HFFc6 (cell line): ENCODE data around the gene PTPMT1. TPM values are rescaled to one million over a fixed set of nuclear protein-coding genes. Genes with fewer than 3 reads are reported as not detected.

Source experiments
- DNase-seq: peaks from one replicate; pipeline ENCODE4 v3.0.0-alpha.2; 2018
- H3K27ac Mint-ChIP-seq: 2 replicates; pipeline ENCODE4 v1.8.0; 2020; ENCODE audit warnings: mild to moderate bottlenecking, mixed read lengths
- H3K27me3 Mint-ChIP-seq: 2 replicates; pipeline ENCODE4 v1.8.0; 2021; ENCODE audit warnings: mild to moderate bottlenecking, moderate library complexity, mixed read lengths; ENCODE audit not compliant: insufficient read depth
- H3K36me3 Mint-ChIP-seq: 2 replicates; pipeline ENCODE4 v1.8.0; 2021; ENCODE audit warnings: low read depth, mixed read lengths
- H3K4me1 Mint-ChIP-seq: 2 replicates; pipeline ENCODE4 v1.8.0; 2020; ENCODE audit warnings: low read depth, mixed read lengths
- H3K4me3 Mint-ChIP-seq: 2 replicates; pipeline ENCODE4 v1.8.0; 2020; ENCODE audit warnings: mild to moderate bottlenecking, moderate library complexity, mixed read lengths
- H3K9me3 Mint-ChIP-seq: 2 replicates; pipeline ENCODE4 v1.8.0; 2020; ENCODE audit warnings: mild to moderate bottlenecking, mixed read lengths
- CTCF ChIP-seq: fragments of 200-600 bp; sonication (generic); IDR thresholded peaks from 2 replicates; pipeline ENCODE4 v1.5.0; 2021; ENCODE audit warnings: antibody characterized with exemption, mild to moderate bottlenecking
- total RNA-seq, 6 experiments: library from RNA; stranded (reverse); fragmentation: NEBNext Ultra II Directional; extraction: Animal tissue kit (Norgen Biotek cat#: 25700); gene quantifications; 2 replicates in 1 of 6; 3 replicates in 5 of 6; pipeline ENCODE4 v1.2.3, GENCODE V29; 2021

Gene PTPMT1
- total RNA-seq, 6 experiments from 2014 or later, result 51.8 to 64.2 (median 54.5) TPM

- TF ChIP-seq CTCF, result no peak
- Mint-ChIP-seq H3K9me3 (no peaks in the 10 kb centered on the region), H3K36me3 (no peaks in the 10 kb centered on the region), H3K4me1 (peaks cover 34% of the 10 kb centered on the region), H3K27me3 (peaks cover 5% of the 10 kb centered on the region), H3K4me3 (peak overlapping the region; percentile 42), H3K27ac (peak overlapping the region; percentile 77)
- DNase-seq, result peak; percentile 81
Observed at GRCh38 chr11:47607380-47607779, 42.0 kb downstream of the PTPMT1 start.

DNA sequence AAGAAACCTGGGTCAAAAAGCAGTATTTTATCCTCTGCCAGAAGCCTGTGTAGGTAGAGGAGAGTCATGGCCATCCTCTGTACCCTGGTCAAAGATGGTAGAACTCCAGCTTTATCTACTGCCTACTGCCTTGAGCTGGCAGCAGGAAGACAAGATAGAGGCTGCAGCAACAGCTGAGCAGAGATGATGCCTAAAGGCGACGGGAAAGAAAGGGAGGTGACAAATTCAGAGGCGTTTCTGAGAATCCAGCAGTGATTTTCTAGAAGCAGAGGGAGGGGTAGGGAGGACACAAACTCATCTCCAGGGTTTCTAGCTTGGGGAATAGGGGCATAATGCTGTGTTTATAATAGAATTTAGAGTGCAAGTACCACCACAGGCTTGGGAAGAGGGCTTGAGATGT lies 44.3 kb downstream of the PTPMT1 start:
- no peak for DNase-seq
- Mint-ChIP-seq H3K9me3 (no peaks in the 10 kb centered on the region), H3K4me1 (peaks cover 26% of the 10 kb centered on the region), H3K36me3 (no peaks in the 10 kb centered on the region), H3K4me3 (no peak overlapping the region), H3K27me3 (peaks cover 6% of the 10 kb centered on the region), H3K27ac (no peak overlapping the region)
- no peak for TF ChIP-seq CTCF

GRCh38 chr11:47611348-47611794 lies 46.0 kb downstream of the PTPMT1 start:
- TF ChIP-seq CTCF, result no peak
- Mint-ChIP-seq H3K27ac (no peak overlapping the region), H3K27me3 (peaks cover 6% of the 10 kb centered on the region), H3K4me1 (peaks cover 22% of the 10 kb centered on the region), H3K36me3 (peaks cover 4% of the 10 kb centered on the region; the same call in 1 of the 2 replicates), H3K4me3 (no peak overlapping the region), H3K9me3 (no peaks in the 10 kb centered on the region)
- no peak for DNase-seq

DNA sequence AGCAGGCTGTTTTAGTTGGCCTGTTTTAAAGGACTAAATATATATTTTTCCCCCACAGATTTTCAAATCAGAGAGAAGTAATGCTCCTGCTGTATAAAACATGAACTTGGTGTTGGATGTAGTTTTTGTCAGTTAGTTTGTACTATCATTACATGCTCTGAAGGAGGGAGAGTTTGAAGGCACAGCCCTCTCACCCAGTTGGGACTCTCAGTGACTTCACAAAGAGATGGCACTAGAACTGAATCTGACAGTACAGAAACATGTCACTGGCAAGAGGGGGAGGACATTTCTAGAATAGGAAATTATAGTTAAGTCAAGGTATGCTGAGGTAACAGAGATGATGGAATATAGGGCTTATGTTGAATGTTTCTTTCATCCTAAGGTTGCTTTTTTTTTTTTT lies 49.9 kb downstream of the PTPMT1 start:
- Mint-ChIP-seq H3K36me3 (peaks cover 12% of the 10 kb centered on the region; the same call in 1 of the 2 replicates), H3K9me3 (no peaks in the 10 kb centered on the region), H3K4me1 (peaks cover 21% of the 10 kb centered on the region), H3K4me3 (no peak overlapping the region), H3K27ac (no peak overlapping the region), H3K27me3 (peaks cover 2% of the 10 kb centered on the region; the same call in 1 of the 2 replicates)
- TF ChIP-seq CTCF, result no peak
- no peak for DNase-seq

DNA sequence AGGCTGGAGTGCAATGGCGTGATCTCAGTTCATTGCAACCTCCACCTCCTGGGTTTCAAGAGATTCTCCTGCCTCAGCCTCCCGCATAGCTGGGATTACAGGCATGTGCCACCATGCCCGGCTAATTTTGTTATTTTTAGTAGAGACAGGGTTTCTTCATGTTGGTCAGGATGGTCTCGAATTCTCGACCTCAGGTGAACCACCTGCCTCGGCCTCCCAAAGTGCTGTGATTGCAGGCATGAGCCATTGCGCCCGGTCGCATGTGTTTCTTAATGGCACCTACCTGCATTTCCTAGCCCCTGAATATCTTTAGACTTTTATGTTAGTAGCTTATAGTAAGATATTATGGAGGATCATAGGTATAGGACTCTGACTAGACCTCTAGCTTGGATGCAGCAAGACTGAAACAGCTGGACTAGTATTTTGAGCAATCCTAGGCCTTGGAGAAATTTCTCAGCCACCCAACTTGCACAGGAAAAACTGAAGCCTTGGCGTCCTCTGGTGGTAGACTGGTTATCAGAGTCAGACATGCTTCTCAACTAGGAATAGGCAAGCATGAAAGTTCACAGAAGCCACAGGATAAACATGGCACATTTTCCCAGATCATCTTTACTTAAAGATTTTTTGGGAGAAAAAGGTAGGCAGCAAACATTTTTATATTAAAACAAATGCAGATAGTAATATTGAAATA lies 51.5 kb downstream of the PTPMT1 start:
- peaks cover 12% of the 10 kb centered on the region; the same call in 1 of the 2 replicates for H3K36me3 Mint-ChIP-seq
- TF ChIP-seq CTCF, result peak; percentile 86
- no peaks in the 10 kb centered on the region for H3K9me3 Mint-ChIP-seq
- H3K4me3 Mint-ChIP-seq, result no peak overlapping the region; the same call in 1 of the 2 replicates
- peaks cover 21% of the 10 kb centered on the region for H3K4me1 Mint-ChIP-seq
- peak; percentile 63 for DNase-seq
- H3K27ac Mint-ChIP-seq, result no peak overlapping the region
- H3K27me3 Mint-ChIP-seq, result peaks cover 2% of the 10 kb centered on the region; the same call in 1 of the 2 replicates
